Stimulated activated CD4-positive, alpha-beta T cell treated with anti-CD3 and anti-CD28 coated beads, TNF-alpha, amount 100 ng/mL, for 24 hours (primary cell): ENCODE data around the gene PTCD1.
"Not testable (repeated sequence)": the region's sequence is repeated elsewhere in the genome, so short reads cannot be mapped to it uniquely, and the experiment has no call there.

Experiments
- DNase-seq, 3 experiments: peaks; one replicate each; pipeline ENCODE4 v3.0.0-alpha.2; 2020; ENCODE audit warnings: low read depth in 3 of 3

The PTCD1 gene

GRCh38 chr7:99387912-99388311 lies 50.7 kb downstream of the PTCD1 start:
- no peak for DNase-seq

- not testable (repeated sequence) for DNase-seq
Measured at GRCh38 chr7:99387239-99387635, 51.4 kb downstream of the PTCD1 start.

- DNase-seq: no peak
Measured at GRCh38 chr7:99386584-99387238, 51.9 kb downstream of the PTCD1 start.

- no peak for DNase-seq
Measured at GRCh38 chr7:99385564-99385963, 53.0 kb downstream of the PTCD1 start.

GRCh38 chr7:99384523-99384922 lies 54.1 kb downstream of the PTCD1 start:
- no peak for DNase-seq

- DNase-seq: no peak
Measured at GRCh38 chr7:99383791-99384370, 54.7 kb downstream of the PTCD1 start.

GRCh38 chr7:99383203-99383602 lies 55.4 kb downstream of the PTCD1 start:
- no peak for DNase-seq

GRCh38 chr7:99381664-99382075 lies 56.9 kb downstream of the PTCD1 start:
- no peak for DNase-seq

GRCh38 chr7:99380823-99381663 lies 57.6 kb downstream of the PTCD1 start:
- DNase-seq: peak; percentile 76 to 90 (median 82)

GRCh38 chr7:99380032-99380822 lies 58.4 kb downstream of the PTCD1 start:
- peak in 2 of 3 experiments; percentile 12 to 54 for DNase-seq

GRCh38 chr7:99379693-99380031 lies 58.9 kb downstream of the PTCD1 start:
- DNase-seq: not testable (repeated sequence)

GRCh38 chr7:99379043-99379577 lies 59.5 kb downstream of the PTCD1 start:
- peak; percentile 17 to 40 (median 31) for DNase-seq

- DNase-seq: peak; percentile 19 to 69 (median 39)
Measured at GRCh38 chr7:99375070-99375807, 63.4 kb downstream of the PTCD1 start.

- DNase-seq: peak; percentile 68 to 90 (median 76)
Measured at GRCh38 chr7:99374111-99375064, 64.2 kb downstream of the PTCD1 start, which contains the start of gene ARPC1B. ARPC1B (plus strand) TSS chr7:99374730; CDS start chr7:99385715, 10,985 bp downstream.

- DNase-seq: no peak
Measured at GRCh38 chr7:99373091-99374066, 65.2 kb downstream of the PTCD1 start.

- no peak for DNase-seq
Measured at GRCh38 chr7:99372275-99373090, 66.1 kb downstream of the PTCD1 start.

GRCh38 chr7:99371376-99371920 lies 67.2 kb downstream of the PTCD1 start:
- no peak for DNase-seq
